ENCODE measurements around the gene SSR1. TPM values are rescaled to one million over a fixed set of nuclear protein-coding genes. Genes with fewer than 3 reads are reported as not detected.

SSR1 gene
- total and polyA plus RNA-seq, 2 of the 13 experiments (the other 11 are each of a cell fraction or from before 2014, with no cell fraction given), result 203 to 243 TPM

GRCh38 chr6:7243179-7243981 lies 69.6 kb downstream of the SSR1 start (continued):
- TF ChIP-seq CTCF (CRISPR knock-in tag; IDR thresholded peaks at IDR 0.05), result peak; percentile 85
- no peak for TF ChIP-seq ZNF784 (CRISPR knock-in tag; IDR thresholded peaks at IDR 0.05; ENCODE audit: borderline replicate concordance)
- TF ChIP-seq CREM (IDR thresholded peaks at IDR 0.05), result no peak
- no peak for TF ChIP-seq CREM (CRISPR knock-in tag; IDR thresholded peaks at IDR 0.05)
- no peak for TF ChIP-seq ZNF280B (CRISPR knock-in tag; IDR thresholded peaks at IDR 0.05; ENCODE audit: borderline replicate concordance)
- TF ChIP-seq THYN1 (CRISPR knock-in tag; IDR thresholded peaks at IDR 0.05; ENCODE audit: borderline replicate concordance, low read depth), result no peak
- no peak for TF ChIP-seq CSRNP1 (CRISPR knock-in tag; IDR thresholded peaks at IDR 0.05)
- no peak for TF ChIP-seq KAT7 (CRISPR knock-in tag; IDR thresholded peaks at IDR 0.05; ENCODE audit: borderline replicate concordance)
- peak; percentile 76 for TF ChIP-seq ZNF747 (CRISPR knock-in tag; IDR thresholded peaks at IDR 0.05; ENCODE audit: borderline replicate concordance)
- TF ChIP-seq RNF2 (conservative IDR thresholded peaks at IDR 0.05; ENCODE audit: low read depth), result no peak
- TF ChIP-seq IRX3 (CRISPR knock-in tag; IDR thresholded peaks at IDR 0.05; ENCODE audit: borderline replicate concordance, low read depth), result no peak
